Muscle layer of colon (tissue), 2 donors: ENCODE data around the gene IRF8.

Experiments
- H3K27ac ChIP-seq: one replicate; pipeline ENCODE4 v1.7.0; 2013; ENCODE audit warnings: low read depth, mild to moderate bottlenecking, low read length, moderate library complexity
- H3K27me3 ChIP-seq, 2 donors: one replicate each; pipeline ENCODE4 v1.7.0; 2013; ENCODE audit warnings: low read length in 2 of 2, mild to moderate bottlenecking in 2 of 2; ENCODE audit not compliant: insufficient read depth in 2 of 2, control insufficient read depth in 1 of 2
- H3K36me3 ChIP-seq: one replicate; pipeline ENCODE4 v1.7.0; 2013; ENCODE audit warnings: mild to moderate bottlenecking, low read length; ENCODE audit not compliant: insufficient read depth
- H3K4me1 ChIP-seq: one replicate; pipeline ENCODE4 v1.7.0; 2013; ENCODE audit warnings: mild to moderate bottlenecking, low read length; ENCODE audit not compliant: insufficient read depth
- H3K4me3 ChIP-seq, 2 donors: one replicate each; pipeline ENCODE4 v1.7.0; 2013; ENCODE audit warnings: low read length in 2 of 2, low read depth in 1 of 2, mild to moderate bottlenecking in 1 of 2, moderate library complexity in 1 of 2
- H3K9ac ChIP-seq: one replicate; pipeline ENCODE4 v1.7.0; 2013; ENCODE audit warnings: low read length
- H3K9me3 ChIP-seq: one replicate; pipeline ENCODE4 v1.7.0; 2013; ENCODE audit warnings: mild to moderate bottlenecking, low read length
- donor health status: abdominal sarcoma.
- donor health status: Adenocarcinoma of cecum.

Gene IRF8

DNA sequence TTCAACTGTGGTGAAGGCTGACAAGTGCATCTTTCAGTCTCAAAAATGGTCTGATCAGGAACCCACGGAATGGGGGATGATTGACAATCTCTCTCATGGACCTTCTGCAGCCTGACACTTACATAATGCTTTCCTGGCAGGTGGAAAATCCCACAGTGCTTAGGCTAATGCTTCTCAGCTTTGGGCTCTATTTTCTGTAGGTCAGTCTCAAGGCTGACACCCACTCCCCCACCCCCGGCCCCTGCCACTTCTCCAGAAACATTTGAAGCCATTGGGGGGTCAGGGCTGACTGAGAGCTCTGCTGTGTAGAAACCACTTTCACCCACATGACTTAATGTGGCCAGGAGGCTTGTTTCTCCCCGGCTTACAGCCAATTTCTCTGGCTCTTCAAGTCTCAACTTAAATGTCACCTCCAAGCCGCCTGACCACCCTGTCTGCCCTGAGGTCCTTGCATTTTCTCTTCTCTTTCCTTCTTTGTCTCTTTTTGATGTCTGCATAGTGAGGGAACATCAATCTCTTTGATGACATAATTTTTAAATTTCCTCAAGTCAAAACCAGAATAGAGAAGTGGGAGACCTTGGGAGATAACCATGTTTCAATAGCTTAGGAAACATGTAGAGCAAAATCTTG lies 16.7 kb upstream of the IRF8 start:
- Histone ChIP-seq H3K4me1 (no peaks in the 10 kb centered on the region), H3K9me3 (no peaks in the 10 kb centered on the region), H3K9ac (no peak overlapping the region), H3K4me3 (no peak overlapping the region), H3K36me3 (no peaks in the 10 kb centered on the region), H3K27me3 (peaks cover under 1 to 5% of the 10 kb centered on the region in 2 donors), H3K27ac (no peak overlapping the region)

GRCh38 chr16:85883813-85884212 lies 15.1 kb upstream of the IRF8 start:
- Histone ChIP-seq H3K36me3 (no peaks in the 10 kb centered on the region), H3K4me3 (no peak overlapping the region), H3K27ac (no peak overlapping the region), H3K27me3 (peaks cover 3 to 5% of the 10 kb centered on the region in 2 donors), H3K4me1 (no peaks in the 10 kb centered on the region), H3K9me3 (no peaks in the 10 kb centered on the region), H3K9ac (no peak overlapping the region)

- H3K4me3 ChIP-seq: no peak overlapping the region
- H3K27ac ChIP-seq: no peak overlapping the region
- H3K9me3 ChIP-seq: no peaks in the 10 kb centered on the region
- no peaks in the 10 kb centered on the region for H3K4me1 ChIP-seq
- no peak overlapping the region for H3K9ac ChIP-seq
- peaks cover 3 to 5% of the 10 kb centered on the region in 2 donors for H3K27me3 ChIP-seq
- H3K36me3 ChIP-seq: no peaks in the 10 kb centered on the region
Measured at GRCh38 chr16:85884808-85885463, 14.0 kb upstream of the IRF8 start.

DNA sequence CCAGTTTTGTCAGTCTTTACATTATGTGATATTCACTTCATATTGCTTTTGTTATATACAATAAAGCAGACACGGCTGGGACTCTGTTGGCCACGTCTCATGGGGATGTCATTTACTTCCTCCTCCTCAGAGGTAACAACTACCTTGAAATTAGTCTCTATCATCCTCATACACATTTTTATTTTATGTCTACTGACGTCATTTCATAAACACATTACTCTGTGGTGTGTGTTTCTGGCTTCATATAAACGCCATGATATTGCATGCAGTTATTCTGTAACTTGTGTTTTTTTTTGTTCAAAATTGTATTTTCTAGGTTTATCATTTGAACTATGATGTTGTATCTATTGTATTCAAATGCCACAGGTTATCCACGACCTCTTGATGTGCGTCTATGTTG lies 13.4 kb upstream of the IRF8 start:
- Histone ChIP-seq H3K4me3 (no peak overlapping the region), H3K27ac (no peak overlapping the region), H3K27me3 (peaks cover 3 to 5% of the 10 kb centered on the region in 2 donors)

GRCh38 chr16:85888405-85889331 lies 10.3 kb upstream of the IRF8 start:
- Histone ChIP-seq H3K27me3 (peaks cover 3 to 5% of the 10 kb centered on the region in 2 donors), H3K4me3 (no peak overlapping the region), H3K4me1 (no peaks in the 10 kb centered on the region), H3K9me3 (no peaks in the 10 kb centered on the region), H3K36me3 (no peaks in the 10 kb centered on the region), H3K27ac (no peak overlapping the region), H3K9ac (no peak overlapping the region)

More for the DNA sequence above, 13.4 kb upstream of the IRF8 start:
- Histone ChIP-seq H3K4me1 (no peaks in the 10 kb centered on the region), H3K9ac (no peak overlapping the region), H3K9me3 (no peaks in the 10 kb centered on the region), H3K36me3 (no peaks in the 10 kb centered on the region)

- H3K4me3 ChIP-seq: no peak overlapping the region
- H3K36me3 ChIP-seq: no peaks in the 10 kb centered on the region
- no peak overlapping the region for H3K9ac ChIP-seq
- H3K27me3 ChIP-seq: peaks cover 1 to 3% of the 10 kb centered on the region in 2 donors
- no peaks in the 10 kb centered on the region for H3K9me3 ChIP-seq
- no peak overlapping the region for H3K27ac ChIP-seq
- H3K4me1 ChIP-seq: no peaks in the 10 kb centered on the region
Measured at GRCh38 chr16:85891033-85891775, 7.8 kb upstream of the IRF8 start.

- H3K9me3 ChIP-seq: no peaks in the 10 kb centered on the region
- no peak overlapping the region for H3K4me3 ChIP-seq
- no peak overlapping the region for H3K9ac ChIP-seq
- peaks cover 0 to 3% of the 10 kb centered on the region in 2 donors for H3K27me3 ChIP-seq
- H3K27ac ChIP-seq: no peak overlapping the region
- H3K4me1 ChIP-seq: no peaks in the 10 kb centered on the region
- H3K36me3 ChIP-seq: no peaks in the 10 kb centered on the region
Measured at GRCh38 chr16:85891776-85892166, 7.2 kb upstream of the IRF8 start.

GRCh38 chr16:85892760-85893159 lies 6.2 kb upstream of the IRF8 start:
- H3K27ac ChIP-seq: no peak overlapping the region

GRCh38 chr16:85894266-85894665 lies 4.7 kb upstream of the IRF8 start:
- Histone ChIP-seq H3K4me3 (no peak overlapping the region), H3K36me3 (no peaks in the 10 kb centered on the region), H3K4me1 (peaks cover 3% of the 10 kb centered on the region), H3K9ac (no peak overlapping the region), H3K9me3 (no peaks in the 10 kb centered on the region), H3K27ac (no peak overlapping the region), H3K27me3 (peaks cover 0 to 13% of the 10 kb centered on the region in 2 donors)

More at GRCh38 chr16:85892760-85893159, 6.2 kb upstream of the IRF8 start:
- Histone ChIP-seq H3K9me3 (no peaks in the 10 kb centered on the region), H3K4me3 (no peak overlapping the region), H3K36me3 (no peaks in the 10 kb centered on the region), H3K4me1 (no peaks in the 10 kb centered on the region), H3K9ac (no peak overlapping the region), H3K27me3 (no peaks in the 10 kb centered on the region)

- Histone ChIP-seq H3K27me3 (peaks cover 0 to 30% of the 10 kb centered on the region in 2 donors), H3K9me3 (no peaks in the 10 kb centered on the region), H3K4me1 (peaks cover 3% of the 10 kb centered on the region), H3K27ac (no peak overlapping the region), H3K9ac (no peak overlapping the region), H3K36me3 (no peaks in the 10 kb centered on the region), H3K4me3 (no peak overlapping the region)
Measured at GRCh38 chr16:85897382-85897781, 1.6 kb upstream of the IRF8 start.

- Histone ChIP-seq H3K36me3 (no peaks in the 10 kb centered on the region), H3K9ac (no peak overlapping the region), H3K4me3 (peak overlapping the region; percentile 49 to 62), H3K4me1 (peaks cover 3% of the 10 kb centered on the region), H3K27me3 (peaks cover 0 to 33% of the 10 kb centered on the region in 2 donors), H3K9me3 (no peaks in the 10 kb centered on the region), H3K27ac (no peak overlapping the region)
Measured at GRCh38 chr16:85899444-85899843, 482 bp downstream of the IRF8 start.
